Natural killer cell (primary cell): ENCODE measurements around the gene PROM1. TPM values are rescaled to one million over a fixed set of nuclear protein-coding genes. Genes with fewer than 3 reads are reported as not detected.

Source experiments
- ATAC-seq, 3 donors: fragments of 150-1000 bp in 2 of 3; fragments of 200-7000 bp in 1 of 3; cut with Tn5 transposase; 1 replicate in 1 of 3; 2 replicates in 2 of 3; pipeline ENCODE4 v1.10.0; 2021; ENCODE audit warnings: mild to moderate bottlenecking in 2 of 3, moderate library complexity in 2 of 3
- DNase-seq, 2 donors: peaks; one replicate each; pipeline versions ENCODE4 v3.0.0 to v3.0.0-alpha.2; 2013 to 2021; ENCODE audit warnings: mixed read lengths in 1 of 2
- H3K27ac ChIP-seq: one replicate; pipeline ENCODE4 v1.5.1; 2013; ENCODE audit warnings: mild to moderate bottlenecking, low read length
- H3K27me3 ChIP-seq: one replicate; pipeline ENCODE4 v1.6.1; 2013; ENCODE audit warnings: low read length; ENCODE audit not compliant: control insufficient read depth, insufficient read depth
- H3K36me3 ChIP-seq: one replicate; pipeline ENCODE4 v1.6.1; 2013; ENCODE audit warnings: low read length; ENCODE audit not compliant: control insufficient read depth, insufficient read depth
- H3K4me1 ChIP-seq: one replicate; pipeline ENCODE4 v1.6.1; 2013; ENCODE audit warnings: low read length; ENCODE audit not compliant: control insufficient read depth, insufficient read depth
- H3K4me3 ChIP-seq: one replicate; pipeline ENCODE4 v1.5.1; 2013; ENCODE audit warnings: low read length
- H3K9me3 ChIP-seq: one replicate; pipeline ENCODE4 v1.6.1; 2013; ENCODE audit warnings: low read length; ENCODE audit not compliant: control insufficient read depth, insufficient read depth
- H3K27ac Mint-ChIP-seq, 2 donors: one replicate each; pipeline ENCODE4 v1.8.0; 2022; ENCODE audit warnings: mild to moderate bottlenecking in 2 of 2, mixed read lengths in 2 of 2, moderate library complexity in 1 of 2
- H3K27me3 Mint-ChIP-seq, 2 donors: one replicate each; pipeline ENCODE4 v1.8.0; 2022; ENCODE audit warnings: low read depth in 2 of 2, mixed read lengths in 2 of 2
- H3K36me3 Mint-ChIP-seq: one replicate; pipeline ENCODE4 v1.8.0; 2022; ENCODE audit warnings: mixed read lengths
- H3K4me1 Mint-ChIP-seq, 2 donors: one replicate each; pipeline ENCODE4 v1.8.0; 2022; ENCODE audit warnings: mixed read lengths in 2 of 2
- H3K4me3 Mint-ChIP-seq: one replicate; pipeline ENCODE4 v1.8.0; 2022; ENCODE audit warnings: mild to moderate bottlenecking, moderate library complexity, mixed read lengths
- H3K9me3 Mint-ChIP-seq, 2 donors: one replicate each; pipeline ENCODE4 v1.8.0; 2022; ENCODE audit warnings: mixed read lengths in 2 of 2
- WGBS: methylation state at CpG from one replicate; pipeline ENCODE4 v1.1.7; 2013; ENCODE audit warnings: missing lambda C conversion rate; ENCODE audit not compliant: insufficient coverage; 5-methylcytosine and 5-hydroxymethylcytosine counted together
- intact Hi-C: fragments of 100-400 bp; cut with micrococcal nuclease; formaldehyde crosslinking; loops from one replicate; pipeline ENCODE4 v1.14.2; 2022
- total RNA-seq, 4 donors: library from RNA; stranded (reverse); fragments of 120-200 nt in 1 of 4; gene quantifications; one replicate each; pipeline versions ENCODE4 v1.2.3 to v1.2.4, GENCODE V29; 2013 to 2022
- TF ChIP-seq, protein P1 (sequence below): fragments of 200-600 bp; IDR thresholded peaks from one replicate; pipeline ENCODE4 v1.8.0; 2022; ENCODE audit warnings: antibody characterized with exemption

The PROM1 gene
- total RNA-seq, 3 donors from 2014 or later (not counting 1 experiment from before 2014, with no cell fraction given) = not detected

DNA sequence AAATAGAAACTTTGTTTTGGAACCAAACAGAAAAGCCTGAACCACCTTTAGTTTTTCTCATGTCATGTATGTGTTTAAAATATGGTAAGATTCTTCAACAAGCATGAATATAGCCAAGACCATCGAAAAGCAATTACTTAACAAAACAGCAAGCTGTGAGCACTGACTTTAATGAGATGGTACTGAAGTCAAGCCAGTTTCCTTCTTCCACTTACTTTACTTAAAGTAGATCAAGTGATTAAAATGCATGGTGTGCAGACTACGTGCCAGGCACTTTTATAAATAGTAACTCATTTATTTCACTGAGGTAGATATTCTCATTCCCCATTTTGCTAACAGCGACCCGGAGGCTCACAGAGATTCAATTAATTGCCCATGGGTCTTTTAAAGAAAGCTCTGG is 74.7 kb downstream of the PROM1 start:
- no peaks in the 10 kb centered on the region for H3K4me1 ChIP-seq
- no peaks in the 10 kb centered on the region for H3K9me3 Mint-ChIP-seq
- no peaks in the 10 kb centered on the region for H3K4me1 Mint-ChIP-seq
- H3K27me3 ChIP-seq = peaks cover 6% of the 10 kb centered on the region
- DNase-seq = no peak
- H3K27me3 Mint-ChIP-seq = peaks cover 0 to 5% of the 10 kb centered on the region in 2 donors
- intact Hi-C loops = no loop called here
- H3K36me3 ChIP-seq = no peaks in the 10 kb centered on the region
- H3K4me3 Mint-ChIP-seq = no peak overlapping the region
- no peaks in the 10 kb centered on the region for H3K36me3 Mint-ChIP-seq
- TF ChIP-seq, protein P1, sequence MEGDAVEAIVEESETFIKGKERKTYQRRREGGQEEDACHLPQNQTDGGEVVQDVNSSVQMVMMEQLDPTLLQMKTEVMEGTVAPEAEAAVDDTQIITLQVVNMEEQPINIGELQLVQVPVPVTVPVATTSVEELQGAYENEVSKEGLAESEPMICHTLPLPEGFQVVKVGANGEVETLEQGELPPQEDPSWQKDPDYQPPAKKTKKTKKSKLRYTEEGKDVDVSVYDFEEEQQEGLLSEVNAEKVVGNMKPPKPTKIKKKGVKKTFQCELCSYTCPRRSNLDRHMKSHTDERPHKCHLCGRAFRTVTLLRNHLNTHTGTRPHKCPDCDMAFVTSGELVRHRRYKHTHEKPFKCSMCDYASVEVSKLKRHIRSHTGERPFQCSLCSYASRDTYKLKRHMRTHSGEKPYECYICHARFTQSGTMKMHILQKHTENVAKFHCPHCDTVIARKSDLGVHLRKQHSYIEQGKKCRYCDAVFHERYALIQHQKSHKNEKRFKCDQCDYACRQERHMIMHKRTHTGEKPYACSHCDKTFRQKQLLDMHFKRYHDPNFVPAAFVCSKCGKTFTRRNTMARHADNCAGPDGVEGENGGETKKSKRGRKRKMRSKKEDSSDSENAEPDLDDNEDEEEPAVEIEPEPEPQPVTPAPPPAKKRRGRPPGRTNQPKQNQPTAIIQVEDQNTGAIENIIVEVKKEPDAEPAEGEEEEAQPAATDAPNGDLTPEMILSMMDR = no peak
- no peak overlapping the region for H3K27ac Mint-ChIP-seq
- ATAC-seq = no peak
- no peak overlapping the region for H3K27ac ChIP-seq
- WGBS = 90% methylated on average over 3 of the region's 4 CpGs
- no peak overlapping the region for H3K4me3 ChIP-seq
- no peaks in the 10 kb centered on the region for H3K9me3 ChIP-seq

DNA sequence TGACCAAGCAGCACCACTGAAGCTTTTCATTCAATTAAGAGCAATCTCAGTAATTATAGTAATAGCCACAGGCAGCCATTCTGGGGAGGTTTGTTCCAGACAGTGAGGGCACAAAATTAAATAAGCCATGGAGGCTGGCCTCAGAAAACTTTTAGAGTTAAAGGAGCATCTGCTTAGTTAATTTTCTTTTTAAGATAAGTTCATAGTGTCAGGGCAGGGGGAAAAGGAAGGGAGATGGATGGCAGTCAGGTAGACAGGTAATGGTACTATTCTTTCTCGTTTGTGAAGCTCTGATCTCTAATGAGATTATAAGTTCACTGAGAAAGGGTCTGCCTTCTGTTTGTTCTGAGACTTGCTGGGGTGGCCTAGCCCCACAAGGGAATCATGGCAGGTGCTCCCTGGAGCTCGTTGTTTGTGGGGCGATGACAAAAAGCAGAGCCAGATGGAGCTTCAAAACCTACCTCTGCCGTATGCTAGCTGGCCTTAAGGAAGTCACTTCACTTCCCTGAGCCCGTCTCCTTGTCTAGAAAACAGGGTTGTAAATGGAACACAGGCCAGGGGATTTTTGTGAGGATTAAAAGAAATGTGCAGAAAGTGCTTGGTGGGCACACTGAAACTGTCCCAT is 76.2 kb downstream of the PROM1 start:
- no peaks in the 10 kb centered on the region for H3K9me3 Mint-ChIP-seq
- H3K4me1 Mint-ChIP-seq = no peaks in the 10 kb centered on the region
- TF ChIP-seq, protein P1 = no peak
- Histone ChIP-seq H3K36me3 (no peaks in the 10 kb centered on the region), H3K9me3 (no peaks in the 10 kb centered on the region), H3K4me3 (no peak overlapping the region), H3K27ac (no peak overlapping the region), H3K4me1 (no peaks in the 10 kb centered on the region), H3K27me3 (peaks cover 6% of the 10 kb centered on the region)
- intact Hi-C loops = no loop called here
- no peak overlapping the region for H3K27ac Mint-ChIP-seq
- H3K4me3 Mint-ChIP-seq = no peak overlapping the region
- no peaks in the 10 kb centered on the region for H3K36me3 Mint-ChIP-seq
- 85% methylated on average over 5 of the region's 5 CpGs for WGBS
- DNase-seq = no peak
- no peak for ATAC-seq
- H3K27me3 Mint-ChIP-seq = peaks cover 0 to 5% of the 10 kb centered on the region in 2 donors

DNA sequence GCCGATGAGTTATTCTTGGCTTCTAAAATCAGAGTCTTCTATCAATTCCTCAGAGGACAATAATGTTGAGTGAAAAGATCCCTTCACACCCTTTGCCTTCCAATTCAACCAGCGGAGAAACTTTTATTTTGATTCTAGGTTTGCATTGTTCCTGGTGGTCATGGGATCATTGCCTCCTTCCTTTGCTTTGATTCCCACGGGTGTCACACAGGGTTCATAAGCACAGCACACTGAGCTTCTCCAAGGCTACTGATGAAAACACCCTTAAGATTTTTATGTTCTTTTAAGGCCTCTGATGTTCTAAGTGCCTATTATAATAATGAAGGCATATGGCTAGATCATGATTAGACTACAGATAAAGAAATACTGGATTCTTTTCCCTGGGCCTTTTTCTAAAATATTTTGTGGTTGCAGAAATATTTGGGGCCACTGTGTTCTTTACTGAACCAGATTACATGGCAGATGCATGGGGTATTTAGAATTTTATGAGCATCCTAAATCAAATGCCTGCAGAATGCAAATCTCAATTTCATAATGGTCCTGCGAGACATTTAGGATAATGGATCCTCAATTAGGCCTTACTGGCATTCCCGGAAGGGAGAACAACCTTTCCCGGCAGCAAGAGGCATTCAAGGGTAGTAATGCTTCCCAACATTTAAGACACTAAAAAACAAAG is 76.9 kb downstream of the PROM1 start:
- TF ChIP-seq, protein P1 = no peak
- Mint-ChIP-seq H3K27ac (no peak overlapping the region), H3K9me3 (no peaks in the 10 kb centered on the region), H3K36me3 (no peaks in the 10 kb centered on the region), H3K4me3 (no peak overlapping the region), H3K4me1 (no peaks in the 10 kb centered on the region), H3K27me3 (peaks cover 0 to 5% of the 10 kb centered on the region in 2 donors)
- no peak overlapping the region for H3K4me3 ChIP-seq
- no peak for ATAC-seq
- no peak for DNase-seq
- WGBS = 97% methylated on average over 6 of the region's 6 CpGs
- H3K36me3 ChIP-seq = no peaks in the 10 kb centered on the region
- no peaks in the 10 kb centered on the region for H3K9me3 ChIP-seq
- no peaks in the 10 kb centered on the region for H3K4me1 ChIP-seq
- no peak overlapping the region for H3K27ac ChIP-seq
- intact Hi-C loops = no loop called here
- H3K27me3 ChIP-seq = peaks cover 6% of the 10 kb centered on the region
